HG03571 (cell line): Measurements from ENCODE around the gene EYA2.

ENCODE experiments used
- ATAC-seq: cut with Tn5 transposase; IDR thresholded peaks from one replicate; pipeline ENCODE4 v1.9.1; 2021; ENCODE audit not compliant: unreplicated experiment

The EYA2 gene

GRCh38 chr20:46999801-47000465 is 105.3 kb downstream of the EYA2 start:
- ATAC-seq: no peak

DNA sequence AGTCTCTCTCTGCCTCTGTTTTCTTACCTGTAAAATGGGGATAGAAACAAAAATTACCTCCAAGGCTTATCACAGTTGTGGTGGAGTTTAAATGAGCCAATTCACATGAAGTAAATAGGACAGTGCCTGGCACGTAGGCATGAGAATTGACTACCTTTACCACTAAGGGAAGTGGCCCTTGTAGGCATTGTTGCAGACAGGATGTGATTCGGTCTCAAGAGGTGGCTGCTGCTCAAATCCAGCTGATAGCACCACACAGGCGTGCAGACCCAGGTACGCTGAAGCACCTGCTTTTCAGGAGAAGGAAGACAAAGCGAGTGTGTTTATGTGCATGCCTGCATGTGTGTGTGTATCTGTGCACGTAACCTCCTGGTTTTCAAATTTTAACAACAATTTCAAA is 108.6 kb downstream of the EYA2 start:
- ATAC-seq: no peak

- no peak for ATAC-seq
These were observed 109.5 kb downstream of the EYA2 start for GRCh38 chr20:47004179-47004578.

GRCh38 chr20:47007826-47008655 is 113.4 kb downstream of the EYA2 start:
- no peak for ATAC-seq

DNA sequence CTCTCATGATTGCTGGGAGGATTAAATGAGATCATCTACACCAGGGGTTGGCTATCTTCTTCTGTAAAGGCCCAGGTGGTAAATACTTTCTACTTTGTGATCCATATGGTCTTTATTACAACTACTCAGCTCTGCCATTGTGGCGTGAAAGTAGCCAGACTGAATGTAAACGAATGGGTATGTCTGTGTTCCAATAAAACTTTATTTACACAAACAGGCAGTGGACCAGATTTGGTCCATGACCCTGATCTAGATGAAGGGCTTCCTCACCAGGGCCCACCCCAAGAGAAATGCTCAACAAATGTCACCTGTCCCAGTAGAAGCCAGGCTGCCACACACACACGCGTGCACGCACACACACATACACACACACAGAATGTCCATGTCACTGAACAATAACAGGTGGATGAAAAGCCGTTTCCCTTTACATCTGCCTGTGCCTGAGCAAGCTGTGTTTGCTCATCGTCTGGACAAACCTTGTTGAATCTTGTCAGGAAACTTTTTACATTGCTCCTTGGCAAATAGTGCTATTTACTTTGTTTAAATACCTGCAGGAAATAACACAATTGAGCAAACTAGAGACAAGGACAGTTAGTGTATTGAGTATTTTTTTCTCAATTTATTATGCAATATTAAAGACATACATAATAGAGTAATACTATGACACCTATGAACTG is 114.3 kb downstream of the EYA2 start:
- no peak for ATAC-seq

- ATAC-seq: no peak
These were observed 115.1 kb downstream of the EYA2 start for GRCh38 chr20:47009784-47010183.

DNA sequence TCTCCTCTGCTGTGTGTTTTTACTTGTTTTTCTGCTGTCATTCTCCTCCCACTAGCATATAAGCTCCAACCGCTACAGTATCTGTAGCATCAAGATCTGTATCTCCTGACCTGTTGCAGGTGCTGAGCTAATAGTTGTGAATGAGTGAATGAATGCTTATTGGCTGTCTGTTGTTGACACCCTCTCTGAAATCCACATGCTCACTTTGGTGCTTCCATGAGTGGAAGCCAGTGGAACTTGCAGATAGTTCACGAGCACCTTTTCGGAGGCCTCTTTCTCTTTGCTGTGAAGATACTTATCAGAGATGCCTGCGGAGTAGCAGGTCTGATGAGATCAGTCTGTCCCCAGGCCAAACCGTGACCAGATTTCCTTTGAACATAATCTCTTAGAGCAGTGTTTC is 117.3 kb downstream of the EYA2 start:
- ATAC-seq: no peak

DNA sequence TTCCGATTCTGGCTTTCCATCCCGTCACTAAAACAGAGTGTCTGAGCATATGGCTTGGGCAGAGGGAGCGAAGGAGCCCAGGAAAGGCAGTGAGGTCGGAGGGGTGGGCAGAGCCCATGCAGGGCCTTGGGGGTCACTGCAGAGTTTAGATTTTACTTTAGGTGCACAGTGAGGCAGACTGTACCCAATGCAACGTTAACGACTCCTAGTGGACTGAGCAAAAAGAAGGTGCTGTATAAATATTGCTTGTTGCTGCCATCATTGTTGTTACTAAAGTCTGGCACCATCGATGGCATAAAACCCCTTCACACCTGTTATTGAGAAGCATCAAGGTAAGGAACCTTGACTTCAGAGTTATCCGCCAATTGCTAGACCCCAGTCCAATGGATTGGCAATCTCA is 119.0 kb downstream of the EYA2 start:
- no peak for ATAC-seq

DNA sequence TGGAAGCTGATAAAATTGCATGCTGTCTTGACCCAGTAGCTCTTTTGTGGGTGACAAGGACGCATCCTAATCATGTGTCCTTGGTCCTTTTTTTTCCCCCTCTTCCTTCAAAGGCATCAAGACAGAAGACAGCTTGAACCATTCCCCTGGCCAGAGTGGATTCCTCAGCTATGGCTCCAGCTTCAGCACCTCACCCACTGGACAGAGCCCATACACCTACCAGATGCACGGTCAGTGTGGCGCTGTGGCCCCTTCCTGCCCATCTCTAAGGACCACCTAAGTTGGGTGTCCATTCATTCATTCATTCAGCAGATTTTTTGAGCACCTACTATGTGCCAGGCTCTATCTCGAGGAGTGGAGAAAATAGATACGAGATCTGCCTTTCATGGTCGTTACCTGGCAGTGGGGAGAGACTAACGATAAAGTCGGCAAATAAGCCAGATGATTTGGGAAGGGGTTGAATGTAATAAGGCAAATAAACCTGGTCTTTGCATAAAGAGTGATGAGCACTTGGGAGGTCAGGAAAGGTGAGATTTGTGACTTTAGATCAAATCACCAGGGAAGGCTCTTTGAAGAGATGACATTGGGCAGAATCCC is 121.5 kb downstream of the EYA2 start:
- ATAC-seq: no peak

GRCh38 chr20:47018381-47018780 is 123.7 kb downstream of the EYA2 start:
- ATAC-seq: no peak

- no peak for ATAC-seq
These were observed 124.6 kb downstream of the EYA2 start for GRCh38 chr20:47019121-47019824.

GRCh38 chr20:47020231-47020630 is 125.6 kb downstream of the EYA2 start:
- ATAC-seq: no peak

GRCh38 chr20:47021850-47022249 is 127.2 kb downstream of the EYA2 start:
- ATAC-seq: no peak

DNA sequence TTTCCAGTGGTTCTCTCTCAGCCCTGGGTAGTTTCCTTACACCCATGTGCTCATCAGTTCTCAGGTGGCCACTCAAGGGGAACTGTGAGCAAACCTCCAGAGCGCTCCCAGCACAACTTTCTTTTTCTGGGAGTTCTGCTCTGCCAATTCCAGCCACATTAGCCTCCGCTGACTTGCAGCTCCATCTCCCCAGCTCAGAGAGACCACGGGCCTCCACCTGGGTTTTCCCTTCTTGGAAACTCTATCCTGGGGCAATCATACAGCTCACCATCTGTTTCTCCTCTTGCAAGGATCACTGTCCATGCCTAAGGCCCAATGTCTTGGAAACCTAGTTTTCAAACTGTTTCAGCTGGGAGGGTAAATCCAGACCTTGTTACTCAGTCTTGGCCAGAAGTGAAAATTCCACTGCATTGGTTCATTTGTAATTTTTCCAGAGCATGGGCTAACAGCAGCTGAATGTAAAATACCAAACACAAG is 129.9 kb downstream of the EYA2 start:
- no peak for ATAC-seq

DNA sequence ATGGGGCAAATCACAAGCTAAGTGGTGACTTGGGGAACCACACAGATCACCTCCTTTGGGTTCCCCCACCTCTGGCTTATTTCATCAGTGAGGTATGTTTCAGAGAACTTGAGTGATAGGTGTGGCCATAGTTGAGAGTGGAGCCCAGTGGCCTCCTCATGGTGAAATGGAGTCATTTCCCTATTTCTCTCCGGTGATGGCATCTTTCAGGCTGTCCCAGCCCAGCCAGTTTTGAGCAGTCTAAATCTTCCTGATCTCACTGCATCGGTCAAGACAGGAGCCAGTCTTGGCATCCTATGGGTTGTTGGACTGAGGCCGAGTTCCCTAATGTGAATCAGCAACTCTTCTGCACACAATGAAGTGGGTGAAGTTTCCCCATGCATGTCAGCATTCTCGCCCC is 132.4 kb downstream of the EYA2 start:
- no peak for ATAC-seq

- ATAC-seq: no peak
These were observed 132.8 kb downstream of the EYA2 start for GRCh38 chr20:47027456-47027855.

GRCh38 chr20:47028487-47028886 is 133.8 kb downstream of the EYA2 start:
- no peak for ATAC-seq

DNA sequence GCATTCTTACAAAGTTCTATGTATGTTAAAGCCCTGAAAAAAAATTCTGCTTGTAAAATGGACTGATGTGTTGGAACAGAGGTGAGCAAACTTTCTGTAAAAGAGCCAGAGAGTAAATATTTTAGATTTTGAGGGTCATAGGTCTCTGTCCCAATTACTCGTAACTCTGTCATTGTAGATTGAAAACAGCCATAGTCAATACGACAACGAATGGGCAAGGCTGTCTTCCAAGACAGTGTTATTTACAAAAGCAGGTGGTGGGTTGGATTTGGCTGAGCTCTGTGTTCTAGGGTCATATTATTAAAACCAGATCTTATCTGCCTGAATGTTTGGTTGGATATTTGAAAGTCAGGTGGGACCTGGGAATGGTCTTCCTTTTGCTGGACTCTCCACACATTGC is 135.2 kb downstream of the EYA2 start:
- no peak for ATAC-seq

DNA sequence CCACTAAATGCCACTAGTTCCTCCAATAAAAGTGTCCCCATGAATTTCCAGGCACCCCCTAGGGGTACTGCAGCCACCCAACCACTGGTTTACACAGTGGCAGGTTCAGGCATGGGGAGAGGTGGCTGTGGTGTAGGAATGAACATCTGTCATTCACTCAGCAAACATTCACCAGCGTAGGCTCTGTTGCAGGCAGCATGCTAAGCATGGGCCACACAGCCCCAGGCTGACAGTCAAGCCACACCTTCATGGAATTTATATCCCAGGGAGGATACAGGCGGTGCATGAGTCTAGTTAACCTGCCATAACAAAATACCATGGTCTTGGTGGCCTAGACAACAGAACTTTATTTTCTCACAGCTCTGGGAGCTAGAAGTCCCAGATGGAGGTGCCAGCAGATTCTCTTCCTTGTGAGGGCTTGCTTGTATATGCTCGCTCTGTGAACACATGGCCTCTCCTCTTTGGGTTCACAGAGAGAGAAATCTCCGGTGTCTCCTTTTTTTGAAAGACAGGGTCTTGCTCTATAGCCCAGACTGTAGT is 135.7 kb downstream of the EYA2 start:
- ATAC-seq: no peak

GRCh38 chr20:47031004-47031403 is 136.4 kb downstream of the EYA2 start:
- ATAC-seq: no peak

- no peak for ATAC-seq
These were observed 137.2 kb downstream of the EYA2 start for GRCh38 chr20:47031821-47032220.
